HL-60 (cell line): Measurements from ENCODE around the gene ITPRID2.

Source experiments
- CTCF ChIP-seq: IDR thresholded peaks from one replicate; pipeline ENCODE4 v1.5.1; 2011; ENCODE audit warnings: low read length, control low read depth, inconsistent platforms; ENCODE audit not compliant: insufficient read depth
- GABPA ChIP-seq: IDR thresholded peaks from 2 replicates; pipeline ENCODE4 v1.6.1; 2012; ENCODE audit warnings: low read depth
- POLR2AphosphoS5 ChIP-seq: IDR thresholded peaks from 2 replicates; pipeline ENCODE4 v1.6.1; 2012; ENCODE audit warnings: low read depth
- SPI1 ChIP-seq: IDR thresholded peaks from 2 replicates; pipeline ENCODE4 v1.6.1; 2012; ENCODE audit warnings: low read depth, mild to moderate bottlenecking, borderline replicate concordance

- no peak for TF ChIP-seq CTCF
- no peak for TF ChIP-seq POLR2AphosphoS5
- no peak for TF ChIP-seq SPI1
- no peak for TF ChIP-seq GABPA
These were observed 28.8 kb upstream of the ITPRID2 start for GRCh38 chr2:181862583-181863281.
